A549 (cell line): Measurements from ENCODE around the gene EXOC4.

Source experiments
- CTCF ChIP-seq: fragments of >200 bp; sonication (Bioruptor Twin); formaldehyde crosslinking; IDR thresholded peaks from 3 replicates; pipeline ENCODE4 v1.5.1; 2016
- ESRRA ChIP-seq: fragments of 150-350 bp; IDR thresholded peaks from 2 replicates; pipeline ENCODE4 v1.6.1; 2014; ENCODE audit warnings: mild to moderate bottlenecking, low read length, borderline replicate concordance
- MAX ChIP-seq: IDR thresholded peaks from 2 replicates; pipeline ENCODE4 v1.6.1; 2012
- NFE2L2 ChIP-seq: fragments of 150-350 bp; conservative IDR thresholded peaks from 2 replicates; pipeline ENCODE4 v1.6.1; 2014; ENCODE audit warnings: low read length

- TF ChIP-seq ESRRA = no peak
- TF ChIP-seq NFE2L2 = no peak
- no peak for TF ChIP-seq MAX
- no peak for TF ChIP-seq CTCF
Observed at GRCh38 chr7:133419041-133419440, 166.2 kb downstream of the EXOC4 start.
